IMR-90 (cell line): ENCODE data around the gene FOXP1.

Experiments
- BHLHE40 ChIP-seq: fragments of 150-350 bp; IDR thresholded peaks from 2 replicates; pipeline ENCODE4 v1.6.1; 2016; ENCODE audit warnings: mild to moderate bottlenecking, low read depth, low read length
- CEBPB ChIP-seq: IDR thresholded peaks from 2 replicates; pipeline ENCODE4 v1.6.1; 2012; ENCODE audit warnings: low read depth, low read length, improper control_type of control experiment
- MAFK ChIP-seq: IDR thresholded peaks from 2 replicates; pipeline ENCODE4 v1.6.1; 2012; ENCODE audit warnings: low read depth, low read length, improper control_type of control experiment
- POLR2A ChIP-seq: IDR thresholded peaks from 2 replicates; pipeline ENCODE4 v1.6.1; 2012; ENCODE audit warnings: mild to moderate bottlenecking, low read depth, low read length
- RAD21 ChIP-seq: IDR thresholded peaks from 2 replicates; pipeline ENCODE4 v1.6.1; 2012; ENCODE audit warnings: low read length, improper control_type of control experiment
- RFX5 ChIP-seq: IDR thresholded peaks from 2 replicates; pipeline ENCODE4 v1.8.0; 2012; ENCODE audit warnings: low read depth, mild to moderate bottlenecking, low read length, moderate library complexity
- TF ChIP-seq, protein P1 (sequence below): conservative IDR thresholded peaks from 2 replicates; pipeline ENCODE4 v1.5.1; 2012; ENCODE audit warnings: mild to moderate bottlenecking, low read depth, low read length, improper control_type of control experiment
- TF ChIP-seq, protein P2 (sequence below): fragments of 150-350 bp; IDR thresholded peaks from 2 replicates; pipeline ENCODE4 v1.6.1; 2017; ENCODE audit warnings: mild to moderate bottlenecking, antibody characterized with exemption, low read length, low read depth
- TF ChIP-seq, protein P3 (sequence below): fragments of 150-350 bp; IDR thresholded peaks from 2 replicates; pipeline ENCODE4 v1.6.1; 2016; ENCODE audit warnings: low read depth, mild to moderate bottlenecking, low read length, moderate library complexity, borderline replicate concordance

DNA sequence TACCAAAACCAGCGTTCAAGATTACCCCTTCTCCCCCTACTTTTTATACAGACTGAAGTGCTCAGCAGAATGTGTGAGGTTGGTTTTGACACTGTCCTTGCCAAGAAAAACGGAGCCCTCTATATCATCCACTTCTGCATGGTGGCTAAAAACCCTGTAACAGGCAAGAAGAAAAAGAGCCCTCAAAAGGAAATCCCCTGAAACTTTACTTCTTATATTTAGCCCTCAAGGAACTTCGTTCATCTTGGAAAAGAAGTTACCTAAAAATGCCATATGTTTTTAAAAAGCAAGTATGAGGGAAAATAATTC, 473.6 kb downstream of the FOXP1 start:
- TF ChIP-seq, protein P1, sequence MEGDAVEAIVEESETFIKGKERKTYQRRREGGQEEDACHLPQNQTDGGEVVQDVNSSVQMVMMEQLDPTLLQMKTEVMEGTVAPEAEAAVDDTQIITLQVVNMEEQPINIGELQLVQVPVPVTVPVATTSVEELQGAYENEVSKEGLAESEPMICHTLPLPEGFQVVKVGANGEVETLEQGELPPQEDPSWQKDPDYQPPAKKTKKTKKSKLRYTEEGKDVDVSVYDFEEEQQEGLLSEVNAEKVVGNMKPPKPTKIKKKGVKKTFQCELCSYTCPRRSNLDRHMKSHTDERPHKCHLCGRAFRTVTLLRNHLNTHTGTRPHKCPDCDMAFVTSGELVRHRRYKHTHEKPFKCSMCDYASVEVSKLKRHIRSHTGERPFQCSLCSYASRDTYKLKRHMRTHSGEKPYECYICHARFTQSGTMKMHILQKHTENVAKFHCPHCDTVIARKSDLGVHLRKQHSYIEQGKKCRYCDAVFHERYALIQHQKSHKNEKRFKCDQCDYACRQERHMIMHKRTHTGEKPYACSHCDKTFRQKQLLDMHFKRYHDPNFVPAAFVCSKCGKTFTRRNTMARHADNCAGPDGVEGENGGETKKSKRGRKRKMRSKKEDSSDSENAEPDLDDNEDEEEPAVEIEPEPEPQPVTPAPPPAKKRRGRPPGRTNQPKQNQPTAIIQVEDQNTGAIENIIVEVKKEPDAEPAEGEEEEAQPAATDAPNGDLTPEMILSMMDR, result no peak
- TF ChIP-seq POLR2A (no peak), BHLHE40 (no peak), CEBPB (no peak), RAD21 (no peak), RFX5 (no peak), MAFK (no peak)
- TF ChIP-seq, protein P2, sequence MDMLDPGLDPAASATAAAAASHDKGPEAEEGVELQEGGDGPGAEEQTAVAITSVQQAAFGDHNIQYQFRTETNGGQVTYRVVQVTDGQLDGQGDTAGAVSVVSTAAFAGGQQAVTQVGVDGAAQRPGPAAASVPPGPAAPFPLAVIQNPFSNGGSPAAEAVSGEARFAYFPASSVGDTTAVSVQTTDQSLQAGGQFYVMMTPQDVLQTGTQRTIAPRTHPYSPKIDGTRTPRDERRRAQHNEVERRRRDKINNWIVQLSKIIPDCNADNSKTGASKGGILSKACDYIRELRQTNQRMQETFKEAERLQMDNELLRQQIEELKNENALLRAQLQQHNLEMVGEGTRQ, result no peak
- TF ChIP-seq, protein P3, sequence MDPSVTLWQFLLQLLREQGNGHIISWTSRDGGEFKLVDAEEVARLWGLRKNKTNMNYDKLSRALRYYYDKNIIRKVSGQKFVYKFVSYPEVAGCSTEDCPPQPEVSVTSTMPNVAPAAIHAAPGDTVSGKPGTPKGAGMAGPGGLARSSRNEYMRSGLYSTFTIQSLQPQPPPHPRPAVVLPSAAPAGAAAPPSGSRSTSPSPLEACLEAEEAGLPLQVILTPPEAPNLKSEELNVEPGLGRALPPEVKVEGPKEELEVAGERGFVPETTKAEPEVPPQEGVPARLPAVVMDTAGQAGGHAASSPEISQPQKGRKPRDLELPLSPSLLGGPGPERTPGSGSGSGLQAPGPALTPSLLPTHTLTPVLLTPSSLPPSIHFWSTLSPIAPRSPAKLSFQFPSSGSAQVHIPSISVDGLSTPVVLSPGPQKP, result no peak
